ENCODE data around the gene FOXI1.

FOXI1 gene

DNA sequence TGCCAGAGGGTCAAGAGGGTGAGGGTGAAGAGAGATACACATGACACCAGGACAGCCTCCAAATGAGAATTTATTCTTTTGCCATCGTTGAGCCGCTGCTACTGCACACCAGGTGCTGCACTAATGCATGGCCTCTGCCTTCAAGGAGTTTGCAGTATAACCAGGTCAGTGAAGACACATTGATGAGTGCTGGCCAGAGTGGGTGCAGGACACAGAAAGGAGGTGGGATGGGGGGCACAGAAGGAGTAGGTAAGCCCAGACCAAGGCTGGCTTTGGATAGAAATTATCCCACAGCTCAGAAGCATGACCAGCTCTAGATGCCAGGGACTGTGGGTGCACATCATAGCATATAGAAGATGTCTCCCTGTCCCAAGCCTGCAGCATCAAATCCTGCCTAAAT lies 38.0 kb downstream of the FOXI1 start:
- TF ChIP-seq CTCF (IDR thresholded peaks at IDR 0.05): no peak
- Histone ChIP-seq H3K4me1 (ENCODE audit: control insufficient read depth in 1 of 2, insufficient read depth in 1 of 2, low read depth in 1 of 2, low read length in 1 of 2) (no peaks in the 10 kb centered on the region), H3K36me3 (no peaks in the 10 kb centered on the region), H3K9me3 (no peaks in the 10 kb centered on the region), H3K27ac (no peak overlapping the region), H3K4me3 (ENCODE audit: low read depth in 1 of 2, low read length in 1 of 2) (no peak overlapping the region), H3K27me3 (no peaks in the 10 kb centered on the region)

DNA sequence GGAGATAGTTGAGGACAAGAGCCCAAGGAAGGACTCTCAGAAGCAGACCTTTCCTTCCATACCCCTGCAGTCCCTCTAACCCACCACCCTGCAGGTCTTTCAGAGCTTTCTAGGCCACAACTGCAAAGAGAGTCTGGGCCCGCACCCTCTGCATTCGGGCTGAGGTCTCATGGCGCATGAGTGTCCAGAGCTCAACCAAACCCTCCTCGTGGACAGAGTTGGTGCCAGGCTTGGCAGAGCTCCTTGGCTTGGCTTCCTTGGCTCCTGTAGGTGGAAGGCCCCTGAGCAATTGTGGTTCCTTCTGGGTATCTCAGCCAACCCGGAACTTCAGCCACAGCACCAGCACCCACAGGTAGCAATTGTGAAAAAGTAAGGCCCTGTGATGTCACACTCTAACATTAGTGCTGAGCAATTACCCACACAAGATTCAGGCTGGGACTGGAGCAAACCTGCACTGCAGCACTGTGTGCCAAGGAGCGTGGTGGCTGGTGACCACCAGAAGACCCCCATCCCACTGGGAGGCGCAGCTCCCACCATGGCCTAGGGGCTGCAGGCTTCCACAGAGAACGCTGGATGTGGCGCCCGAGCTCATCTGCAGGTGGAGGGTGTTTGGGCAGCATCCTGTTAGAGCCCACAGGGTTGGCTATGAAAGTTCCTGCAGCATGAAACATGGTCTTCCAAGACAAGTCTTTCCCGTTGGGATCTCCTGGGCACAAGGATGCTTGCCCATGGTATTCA lies 38.8 kb downstream of the FOXI1 start:
- H3K27me3 ChIP-seq: no peaks in the 10 kb centered on the region

DNA sequence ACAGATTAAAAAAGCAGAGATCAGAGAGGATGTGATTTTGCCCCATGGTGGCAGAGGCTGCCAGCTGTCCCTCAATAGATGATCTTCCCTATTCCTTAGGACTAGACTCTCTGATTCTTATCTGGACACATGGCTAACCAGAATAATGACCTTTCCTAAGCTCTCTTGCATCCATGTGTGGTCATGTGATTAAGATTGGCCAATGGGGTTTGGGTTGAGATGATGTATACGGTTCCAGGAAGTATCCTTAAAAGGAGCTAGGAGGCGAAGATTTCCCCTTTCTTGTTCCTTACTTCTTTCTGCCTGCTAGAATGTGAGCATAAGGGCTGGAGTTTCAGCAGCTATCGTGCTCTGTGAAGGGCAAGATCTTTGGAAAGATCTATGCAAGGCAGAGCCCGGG lies 39.8 kb downstream of the FOXI1 start:
- Histone ChIP-seq H3K27ac (no peak overlapping the region), H3K27me3 (no peaks in the 10 kb centered on the region), H3K4me3 (ENCODE audit: low read depth in 1 of 2, low read length in 1 of 2) (no peak overlapping the region), H3K4me1 (ENCODE audit: control insufficient read depth in 1 of 2, insufficient read depth in 1 of 2, low read depth in 1 of 2, low read length in 1 of 2) (no peaks in the 10 kb centered on the region), H3K9me3 (no peaks in the 10 kb centered on the region), H3K36me3 (no peaks in the 10 kb centered on the region)
- no peak for TF ChIP-seq CTCF (IDR thresholded peaks at IDR 0.05)

More for the DNA sequence above, 38.8 kb downstream of the FOXI1 start:
- Histone ChIP-seq H3K27ac (no peak overlapping the region), H3K9me3 (no peaks in the 10 kb centered on the region), H3K36me3 (no peaks in the 10 kb centered on the region), H3K4me1 (ENCODE audit: control insufficient read depth in 1 of 2, insufficient read depth in 1 of 2, low read depth in 1 of 2, low read length in 1 of 2) (no peaks in the 10 kb centered on the region), H3K4me3 (ENCODE audit: low read depth in 1 of 2, low read length in 1 of 2) (no peak overlapping the region)
- no peak for TF ChIP-seq CTCF (IDR thresholded peaks at IDR 0.05)

DNA sequence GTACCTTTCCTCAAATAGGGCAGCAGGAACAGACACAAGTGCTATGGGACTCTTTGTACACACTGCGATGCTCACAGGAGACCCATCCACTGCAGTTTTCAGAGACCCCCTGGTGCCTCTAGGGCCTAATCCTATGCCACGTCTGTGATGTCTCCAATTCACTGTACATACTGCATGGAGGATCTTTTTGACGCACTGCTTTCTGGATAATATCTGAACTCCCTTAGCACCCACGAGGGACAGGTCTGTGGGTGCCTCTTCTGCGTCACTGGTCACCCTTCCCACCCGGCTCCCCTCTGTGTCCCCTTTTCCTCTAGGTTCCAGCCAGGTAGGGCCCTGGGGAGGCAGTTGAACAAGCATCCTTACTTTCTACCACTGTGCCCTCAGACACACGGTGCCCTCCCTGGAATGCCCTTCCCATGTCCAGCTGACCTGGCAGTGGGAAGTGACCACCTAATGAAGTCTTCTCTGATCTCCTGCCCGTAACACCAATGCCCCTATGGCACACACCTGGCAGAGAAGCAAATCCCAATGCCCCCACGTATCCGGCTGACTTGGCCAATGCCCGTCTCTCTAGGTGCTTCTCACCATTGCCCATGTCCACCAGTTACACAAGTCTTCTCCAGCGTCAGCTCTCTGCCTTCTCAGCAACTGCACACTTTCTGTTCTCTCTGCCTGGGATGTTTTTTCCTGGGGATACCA lies 41.5 kb downstream of the FOXI1 start:
- Histone ChIP-seq H3K27me3 (no peaks in the 10 kb centered on the region), H3K27ac (no peak overlapping the region), H3K4me1 (ENCODE audit: control insufficient read depth in 1 of 2, insufficient read depth in 1 of 2, low read depth in 1 of 2, low read length in 1 of 2) (no peaks in the 10 kb centered on the region), H3K9me3 (no peaks in the 10 kb centered on the region), H3K36me3 (no peaks in the 10 kb centered on the region), H3K4me3 (ENCODE audit: low read depth in 1 of 2, low read length in 1 of 2) (no peak overlapping the region)
- no peak for TF ChIP-seq CTCF (IDR thresholded peaks at IDR 0.05)

DNA sequence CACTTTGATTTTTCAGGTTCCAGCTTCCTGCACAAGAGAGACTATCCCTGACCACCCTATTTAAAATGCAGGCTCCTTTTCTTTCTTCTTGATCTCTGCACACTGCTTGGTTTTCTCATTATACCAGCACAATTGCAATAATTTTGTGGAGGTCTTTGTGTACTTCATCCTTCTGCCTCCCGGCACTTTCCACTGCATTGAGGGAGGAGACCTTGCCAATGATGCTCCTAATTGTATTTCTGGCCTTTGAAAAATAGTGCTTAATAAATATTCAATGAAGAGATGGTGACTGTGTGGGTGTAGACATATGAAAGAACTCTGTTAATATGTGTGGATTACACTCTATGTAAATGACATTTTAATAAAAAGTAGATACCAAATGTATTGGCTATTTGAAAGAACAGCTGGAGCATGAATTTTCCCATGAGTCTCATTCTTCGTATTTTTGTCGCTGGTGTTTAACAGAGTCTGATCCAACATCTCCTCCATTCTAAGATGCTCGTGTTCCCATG lies 42.1 kb downstream of the FOXI1 start:
- TF ChIP-seq CTCF (IDR thresholded peaks at IDR 0.05): no peak
- H3K27me3 ChIP-seq: no peaks in the 10 kb centered on the region
- no peak overlapping the region for H3K4me3 ChIP-seq (ENCODE audit: low read depth in 1 of 2, low read length in 1 of 2)
- H3K4me1 ChIP-seq (ENCODE audit: control insufficient read depth in 1 of 2, insufficient read depth in 1 of 2, low read depth in 1 of 2, low read length in 1 of 2): no peaks in the 10 kb centered on the region
- no peak overlapping the region for H3K27ac ChIP-seq
- H3K9me3 ChIP-seq: no peaks in the 10 kb centered on the region
- no peaks in the 10 kb centered on the region for H3K36me3 ChIP-seq

All from neutrophil (primary cell).